Measurements from ENCODE around the gene ADO. TPM values are rescaled to one million over a fixed set of nuclear protein-coding genes. Genes with fewer than 3 reads are reported as not detected.

The ADO gene
- total and polyA plus RNA-seq, 2 experiments from 2014 or later, result 8.9 to 24.6 TPM

DNA sequence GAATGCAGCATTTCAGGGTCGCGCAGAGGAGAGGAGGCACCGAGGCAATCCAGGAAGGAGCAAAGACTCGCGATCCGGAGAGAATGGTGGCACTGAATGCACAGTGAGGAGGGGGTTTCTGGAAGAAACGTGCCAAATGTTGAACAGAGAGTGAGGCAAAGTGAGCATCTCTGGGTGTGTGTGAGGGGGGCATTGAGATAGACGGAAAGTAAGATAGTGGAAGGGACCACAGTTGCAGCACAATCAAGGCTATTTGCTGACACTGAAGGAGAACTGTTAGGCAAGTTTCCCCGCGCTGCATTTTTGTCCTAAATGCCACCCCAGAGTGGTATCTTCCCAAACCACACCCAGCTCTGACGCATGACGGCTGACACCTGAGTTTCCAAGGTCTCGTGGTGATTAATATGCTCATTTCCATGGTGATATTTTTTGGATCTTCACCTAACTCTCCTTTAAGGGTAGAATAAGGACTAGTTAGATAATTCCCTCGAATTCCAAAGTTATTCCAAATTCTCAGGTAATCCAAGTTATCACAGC, 14.4 kb upstream of the ADO start:
- no peak overlapping the region for H2AFZ ChIP-seq
- H3K36me3 ChIP-seq (replicated peaks; ENCODE audit: insufficient read depth, low read depth), result no peaks in the 10 kb centered on the region
- no peaks in the 10 kb centered on the region for H3K27me3 ChIP-seq
- H3K4me1 ChIP-seq (ENCODE audit: insufficient read depth), result no peaks in the 10 kb centered on the region
- WGBS (ENCODE audit: low lambda C conversion rate, missing lambda C conversion rate), result 89% methylated on average over 14 of the region's 14 CpGs
- H3K9me2 ChIP-seq (replicated peaks; ENCODE audit: insufficient read depth), result no peaks in the 10 kb centered on the region
- H3K79me2 ChIP-seq, result no peaks in the 10 kb centered on the region
- H3K4me3 ChIP-seq, result no peak overlapping the region
- H3K9me3 ChIP-seq (ENCODE audit: low read depth), result no peaks in the 10 kb centered on the region
- no peak overlapping the region for H3K27ac ChIP-seq
- TF ChIP-seq, protein P1, sequence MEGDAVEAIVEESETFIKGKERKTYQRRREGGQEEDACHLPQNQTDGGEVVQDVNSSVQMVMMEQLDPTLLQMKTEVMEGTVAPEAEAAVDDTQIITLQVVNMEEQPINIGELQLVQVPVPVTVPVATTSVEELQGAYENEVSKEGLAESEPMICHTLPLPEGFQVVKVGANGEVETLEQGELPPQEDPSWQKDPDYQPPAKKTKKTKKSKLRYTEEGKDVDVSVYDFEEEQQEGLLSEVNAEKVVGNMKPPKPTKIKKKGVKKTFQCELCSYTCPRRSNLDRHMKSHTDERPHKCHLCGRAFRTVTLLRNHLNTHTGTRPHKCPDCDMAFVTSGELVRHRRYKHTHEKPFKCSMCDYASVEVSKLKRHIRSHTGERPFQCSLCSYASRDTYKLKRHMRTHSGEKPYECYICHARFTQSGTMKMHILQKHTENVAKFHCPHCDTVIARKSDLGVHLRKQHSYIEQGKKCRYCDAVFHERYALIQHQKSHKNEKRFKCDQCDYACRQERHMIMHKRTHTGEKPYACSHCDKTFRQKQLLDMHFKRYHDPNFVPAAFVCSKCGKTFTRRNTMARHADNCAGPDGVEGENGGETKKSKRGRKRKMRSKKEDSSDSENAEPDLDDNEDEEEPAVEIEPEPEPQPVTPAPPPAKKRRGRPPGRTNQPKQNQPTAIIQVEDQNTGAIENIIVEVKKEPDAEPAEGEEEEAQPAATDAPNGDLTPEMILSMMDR (IDR thresholded peaks at IDR 0.05; ENCODE audit: poor library complexity), result no peak
- TF ChIP-seq EZH2phosphoT487 (IDR thresholded peaks at IDR 0.05; ENCODE audit: low read depth, severe bottlenecking, unreplicated experiment), result no peak
- no peak for TF ChIP-seq EZH2 (IDR thresholded peaks at IDR 0.05; ENCODE audit: borderline replicate concordance)
- no peak for DNase-seq (ENCODE audit: low spot score)
- no peak overlapping the region for H3K4me2 ChIP-seq
- H4K20me1 ChIP-seq (ENCODE audit: insufficient read depth, poor library complexity, severe bottlenecking), result no peaks in the 10 kb centered on the region

DNA sequence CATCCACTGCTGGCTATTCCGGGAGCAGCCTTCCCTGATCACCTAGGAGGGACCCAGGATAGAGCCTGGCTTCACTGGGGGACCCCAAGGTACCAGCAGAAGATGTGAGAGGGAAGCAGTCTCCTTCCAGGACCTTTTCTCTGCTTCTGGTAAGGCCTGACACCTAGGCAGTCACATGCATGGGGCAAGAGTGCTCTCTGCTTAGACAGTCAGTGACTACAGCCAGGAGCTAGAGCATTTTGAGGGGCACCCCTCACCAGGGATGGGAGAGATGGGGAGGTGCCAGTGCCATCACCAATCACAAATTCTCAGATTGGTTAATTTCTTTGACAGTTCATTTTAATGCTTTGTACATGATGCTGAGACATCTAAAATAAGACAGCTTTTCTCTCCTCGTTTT, 13.9 kb upstream of the ADO start:
- Histone ChIP-seq H3K4me3 (no peak overlapping the region), H3K27ac (no peak overlapping the region), H2AFZ (no peak overlapping the region), H3K4me2 (no peak overlapping the region), H3K79me2 (no peaks in the 10 kb centered on the region), H3K9me2 (replicated peaks; ENCODE audit: insufficient read depth) (no peaks in the 10 kb centered on the region), H3K27me3 (no peaks in the 10 kb centered on the region), H4K20me1 (ENCODE audit: insufficient read depth, poor library complexity, severe bottlenecking) (no peaks in the 10 kb centered on the region), H3K4me1 (ENCODE audit: insufficient read depth) (no peaks in the 10 kb centered on the region), H3K9me3 (ENCODE audit: low read depth) (no peaks in the 10 kb centered on the region), H3K36me3 (replicated peaks; ENCODE audit: insufficient read depth, low read depth) (no peaks in the 10 kb centered on the region)
- TF ChIP-seq EZH2phosphoT487 (IDR thresholded peaks at IDR 0.05; ENCODE audit: low read depth, severe bottlenecking, unreplicated experiment) (no peak), EZH2 (IDR thresholded peaks at IDR 0.05; ENCODE audit: borderline replicate concordance) (no peak)
- TF ChIP-seq, protein P1 (IDR thresholded peaks at IDR 0.05; ENCODE audit: poor library complexity), result no peak
- DNase-seq (ENCODE audit: low spot score), result no peak
- 83% methylated on average over 2 of the region's 2 CpGs for WGBS (ENCODE audit: low lambda C conversion rate, missing lambda C conversion rate)

DNA sequence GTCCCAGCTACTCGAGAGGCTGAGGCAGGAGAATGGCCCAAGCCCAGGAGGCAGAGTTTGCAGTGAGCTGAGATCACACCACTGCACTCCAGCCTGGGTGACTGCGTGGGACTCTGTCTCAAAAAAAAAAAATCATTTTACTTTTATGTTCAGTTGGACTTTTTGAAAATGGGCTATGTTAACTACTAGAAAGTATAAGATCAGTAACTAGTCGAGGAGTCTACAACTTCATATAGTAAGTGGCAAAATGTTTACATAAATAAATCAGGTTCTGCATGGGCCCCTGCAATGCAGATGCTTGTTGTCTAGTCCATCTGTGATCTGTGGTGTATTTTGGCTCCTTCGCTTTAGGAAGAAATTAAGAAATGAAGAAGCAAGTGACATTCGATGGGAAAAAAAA, 12.3 kb upstream of the ADO start:
- no peaks in the 10 kb centered on the region for H3K9me2 ChIP-seq (replicated peaks; ENCODE audit: insufficient read depth)
- H3K27ac ChIP-seq, result no peak overlapping the region
- no peaks in the 10 kb centered on the region for H3K27me3 ChIP-seq
- no peaks in the 10 kb centered on the region for H3K9me3 ChIP-seq (ENCODE audit: low read depth)
- H3K4me2 ChIP-seq, result no peak overlapping the region
- H3K36me3 ChIP-seq (replicated peaks; ENCODE audit: insufficient read depth, low read depth), result no peaks in the 10 kb centered on the region
- no peaks in the 10 kb centered on the region for H3K4me1 ChIP-seq (ENCODE audit: insufficient read depth)
- H3K79me2 ChIP-seq, result no peaks in the 10 kb centered on the region
- TF ChIP-seq, protein P1 (IDR thresholded peaks at IDR 0.05; ENCODE audit: poor library complexity), result no peak
- TF ChIP-seq EZH2 (IDR thresholded peaks at IDR 0.05; ENCODE audit: borderline replicate concordance), result no peak
- TF ChIP-seq EZH2phosphoT487 (IDR thresholded peaks at IDR 0.05; ENCODE audit: low read depth, severe bottlenecking, unreplicated experiment), result no peak
- H3K4me3 ChIP-seq, result no peak overlapping the region
- no peak for DNase-seq (ENCODE audit: low spot score)
- no peaks in the 10 kb centered on the region for H4K20me1 ChIP-seq (ENCODE audit: insufficient read depth, poor library complexity, severe bottlenecking)
- 89% methylated on average over 5 of the region's 5 CpGs for WGBS (ENCODE audit: low lambda C conversion rate, missing lambda C conversion rate)
- no peak overlapping the region for H2AFZ ChIP-seq
